NOMO-1 (cell line): ENCODE results near the gene PLPP6.
A peak's percentile ranks its signal among the peaks of the same experiment; 100 is the strongest.

Source experiments
- DNase-seq, 2 experiments: peaks; one replicate each; lab custom pipeline; 2025; ENCODE audit not compliant: unreplicated experiment in 2 of 2; lab: John Stamatoyannopoulos, UW

The PLPP6 gene

GRCh38 chr9:4690144-4690543 is 28.1 kb downstream of the PLPP6 start:
- no peak for DNase-seq

- no peak for DNase-seq
These were observed 29.7 kb downstream of the PLPP6 start for GRCh38 chr9:4691795-4692194.

DNA sequence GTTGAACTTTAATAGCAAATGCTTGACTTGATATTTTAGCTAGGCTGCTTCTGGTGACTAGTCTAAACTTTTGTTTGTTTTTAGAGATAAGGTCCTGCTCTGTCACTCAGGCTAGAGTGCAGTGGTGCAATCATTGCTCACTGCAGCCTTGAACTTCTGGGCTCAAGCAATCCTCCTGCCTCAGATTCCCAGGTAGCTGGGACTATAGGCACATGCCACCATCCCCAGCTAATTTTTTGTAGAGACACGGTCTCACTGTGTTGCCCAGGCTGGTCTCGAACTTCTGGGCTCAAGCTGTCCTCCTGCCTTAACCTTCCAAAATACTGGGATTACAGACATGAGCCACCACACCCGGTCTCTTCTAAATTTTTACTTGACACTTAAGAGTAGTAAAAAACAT is 38.0 kb downstream of the PLPP6 start:
- DNase-seq: no peak

DNA sequence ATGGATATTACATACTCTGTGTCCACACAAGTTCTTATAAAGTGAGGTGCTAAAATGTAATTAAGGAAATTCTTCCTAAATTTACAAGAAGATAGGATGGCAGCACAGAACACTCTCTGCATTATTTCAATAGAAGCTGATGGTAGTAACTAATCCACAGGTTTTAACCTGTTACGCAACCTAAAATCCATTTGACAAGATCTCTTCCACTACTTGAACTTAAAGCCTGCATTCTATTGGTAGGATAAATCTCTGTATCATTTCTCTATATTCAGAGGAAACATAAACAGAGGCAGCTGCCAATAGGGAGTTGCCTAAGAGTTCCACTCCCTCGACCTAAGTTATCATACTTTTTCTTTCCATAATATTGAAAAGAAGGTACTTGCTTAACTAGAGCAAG is 38.8 kb downstream of the PLPP6 start:
- no peak for DNase-seq

DNA sequence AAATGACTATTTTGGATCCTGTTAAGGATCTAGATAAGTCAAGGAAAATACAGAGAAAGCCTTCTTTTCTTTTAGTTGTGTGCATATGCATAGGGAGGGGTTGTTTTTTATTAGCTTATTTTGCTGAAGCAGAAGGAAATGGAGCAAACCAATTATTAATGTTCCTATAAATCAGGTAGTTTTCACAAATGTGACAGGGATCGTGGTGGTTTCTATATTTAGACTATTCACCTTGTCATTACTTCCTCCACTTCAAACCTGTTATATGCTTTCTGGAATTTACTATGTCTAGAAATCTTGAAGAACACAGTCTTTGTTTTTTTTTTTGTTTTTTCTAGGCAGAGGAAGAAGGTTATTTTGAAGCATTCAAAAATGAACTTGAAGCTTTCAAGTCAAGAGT is 39.4 kb downstream of the PLPP6 start:
- DNase-seq: no peak

- DNase-seq: no peak
These were observed 42.0 kb downstream of the PLPP6 start for GRCh38 chr9:4704129-4704528.

GRCh38 chr9:4706021-4706420 is 43.9 kb downstream of the PLPP6 start:
- no peak for DNase-seq

- DNase-seq: peak in 1 of 2 experiments; percentile 2
These were observed 45.0 kb downstream of the PLPP6 start for GRCh38 chr9:4706971-4707622.

DNA sequence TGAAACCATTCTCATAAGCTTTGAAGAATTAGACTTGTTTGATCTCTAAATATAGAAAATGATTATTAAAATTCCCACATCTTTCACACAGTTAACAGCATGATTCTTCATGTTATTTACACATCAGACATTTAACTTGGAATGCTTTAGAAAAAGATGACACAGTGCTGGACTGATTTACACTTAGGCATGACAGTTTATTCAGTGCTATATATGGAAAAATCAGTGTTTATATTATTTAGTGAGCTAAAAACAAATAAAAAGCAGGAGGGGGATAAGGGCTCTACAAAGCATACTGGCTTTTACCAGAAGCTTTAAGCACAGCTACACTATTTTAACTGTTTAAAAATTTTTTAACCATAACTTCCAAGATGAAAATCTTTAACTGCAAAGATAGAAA is 47.3 kb downstream of the PLPP6 start:
- DNase-seq: no peak

DNA sequence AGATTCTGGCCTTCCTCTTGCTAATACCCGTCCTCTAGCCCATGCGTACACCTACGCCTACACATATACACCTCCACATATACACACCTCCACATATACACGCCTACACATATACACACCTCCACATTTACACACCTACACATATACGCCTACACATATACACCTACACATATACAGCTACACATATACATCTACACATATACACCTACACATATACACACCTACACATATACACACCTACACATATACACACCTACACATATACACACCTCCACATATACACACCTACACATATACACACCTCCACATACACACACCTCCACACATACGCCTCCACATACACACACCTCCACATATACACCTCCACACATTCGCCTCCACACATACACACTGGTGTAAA is 51.8 kb downstream of the PLPP6 start:
- DNase-seq: no peak

GRCh38 chr9:4714266-4715016 is 52.3 kb downstream of the PLPP6 start:
- no peak for DNase-seq
